Measurements from ENCODE around the gene RAP1GAP2.

GRCh38 chr17:2876467-2876866 is 80.2 kb downstream of the RAP1GAP2 start:
- TF ChIP-seq EP300 (IDR thresholded peaks at IDR 0.05; ENCODE audit: borderline replicate concordance in 1 of 2, low read depth in 1 of 2, low read length in 1 of 2) (no peak), REST (IDR thresholded peaks at IDR 0.05; ENCODE audit: low read depth, low read length) (no peak), CTCF (IDR thresholded peaks at IDR 0.05) (no peak), POLR2AphosphoS5 (IDR thresholded peaks at IDR 0.05; ENCODE audit: low read depth, low read length) (no peak), PBX3 (IDR thresholded peaks at IDR 0.05) (no peak), USF1 (IDR thresholded peaks at IDR 0.05; ENCODE audit: borderline replicate concordance, low read depth) (no peak), YY1 (IDR thresholded peaks at IDR 0.05; ENCODE audit: low read depth) (no peak), RXRA (IDR thresholded peaks at IDR 0.05; ENCODE audit: borderline replicate concordance, low read depth) (no peak)

All from SK-N-SH (cell line).